HG03139 (cell line): ENCODE results near the gene KRT25.

Experiments
- ATAC-seq: cut with Tn5 transposase; IDR thresholded peaks from one replicate; pipeline ENCODE4 v1.9.1; 2021; ENCODE audit not compliant: unreplicated experiment

KRT25 gene

GRCh38 chr17:40699371-40699770, 55.8 kb downstream of the KRT25 start:
- no peak for ATAC-seq
